Skeletal muscle tissue (tissue), 4 donors: Measurements from ENCODE around the gene WARS2. TPM values are rescaled to one million over a fixed set of nuclear protein-coding genes. Genes with fewer than 3 reads are reported as not detected.
A peak's percentile ranks its signal among the peaks of the same experiment; 100 is the strongest.
"Not testable (repeated sequence)": the region's sequence is repeated elsewhere in the genome, so short reads cannot be mapped to it uniquely, and the experiment has no call there.

ENCODE experiments used
- H3K27ac ChIP-seq: one replicate; pipeline ENCODE4 v1.7.0; 2013; ENCODE audit warnings: mild to moderate bottlenecking, low read depth, low read length, inconsistent platforms
- H3K27me3 ChIP-seq, 3 donors: one replicate each; pipeline ENCODE4 v1.7.0; 2013; ENCODE audit warnings: low read length in 3 of 3; ENCODE audit not compliant: control insufficient read depth in 3 of 3, insufficient read depth in 3 of 3
- H3K36me3 ChIP-seq, 3 donors: one replicate each; pipeline ENCODE4 v1.7.0; 2013; ENCODE audit warnings: low read length in 3 of 3; ENCODE audit not compliant: control insufficient read depth in 3 of 3, insufficient read depth in 3 of 3
- H3K4me1 ChIP-seq, 3 donors: one replicate each; pipeline ENCODE4 v1.7.0; 2013; ENCODE audit warnings: low read length in 3 of 3, mild to moderate bottlenecking in 3 of 3; ENCODE audit not compliant: control insufficient read depth in 3 of 3, insufficient read depth in 3 of 3
- H3K4me3 ChIP-seq, 3 donors: one replicate each; pipeline ENCODE4 v1.7.0; 2013; ENCODE audit warnings: low read length in 3 of 3
- H3K9ac ChIP-seq, 3 donors: one replicate each; pipeline ENCODE4 v1.7.0; 2013; ENCODE audit warnings: low read length in 3 of 3, mild to moderate bottlenecking in 3 of 3, moderate library complexity in 2 of 3, low read depth in 1 of 3
- H3K9me3 ChIP-seq, 3 donors: one replicate each; pipeline ENCODE4 v1.7.0; 2013; ENCODE audit warnings: low read length in 3 of 3; ENCODE audit not compliant: control insufficient read depth in 3 of 3
- total RNA-seq: library from RNA; depleted of rRNA; stranded (reverse); fragments of >200 nt; gene quantifications from one replicate; pipeline ENCODE4 v1.2.3, GENCODE V29; 2014
- donor health status: Osteomylitis.

Gene WARS2
- total RNA-seq, 1 donor from 2014 or later, result 25.6 TPM

- Histone ChIP-seq H3K9me3 (no peaks in the 10 kb centered on the region), H3K36me3 (peaks cover 16 to 36% (median 22%) of the 10 kb centered on the region in 3 donors), H3K4me1 (peaks cover 0 to 4% (median 0%) of the 10 kb centered on the region in 3 donors), H3K9ac (no peak overlapping the region), H3K4me3 (peak overlapping the region in 1 of 3 donors; percentile 27), H3K27me3 (no peaks in the 10 kb centered on the region), H3K27ac (no peak overlapping the region)
Observed at GRCh38 chr1:119160866-119161265, 20.4 kb upstream of the WARS2 start.

GRCh38 chr1:119160409-119160808 lies 20.0 kb upstream of the WARS2 start:
- Histone ChIP-seq H3K9me3 (no peaks in the 10 kb centered on the region), H3K27me3 (no peaks in the 10 kb centered on the region), H3K4me3 (no peak overlapping the region), H3K36me3 (peaks cover 16 to 36% (median 22%) of the 10 kb centered on the region in 3 donors), H3K4me1 (peaks cover 0 to 4% (median 0%) of the 10 kb centered on the region in 3 donors), H3K27ac (no peak overlapping the region), H3K9ac (no peak overlapping the region)

- no peaks in the 10 kb centered on the region for H3K27me3 ChIP-seq
- H3K4me3 ChIP-seq, result no peak overlapping the region
- H3K27ac ChIP-seq, result no peak overlapping the region
- no peak overlapping the region for H3K9ac ChIP-seq
- H3K36me3 ChIP-seq, result peaks cover 16 to 36% (median 22%) of the 10 kb centered on the region in 3 donors
- peaks cover 0 to 4% (median 0%) of the 10 kb centered on the region in 3 donors for H3K4me1 ChIP-seq
- no peaks in the 10 kb centered on the region for H3K9me3 ChIP-seq
Observed at GRCh38 chr1:119159966-119160365, 19.5 kb upstream of the WARS2 start.

GRCh38 chr1:119159111-119159510 lies 18.7 kb upstream of the WARS2 start:
- H3K36me3 ChIP-seq, result peaks cover 16 to 36% (median 22%) of the 10 kb centered on the region in 3 donors
- H3K4me1 ChIP-seq, result peaks cover 0 to 4% (median 0%) of the 10 kb centered on the region in 3 donors
- no peaks in the 10 kb centered on the region for H3K9me3 ChIP-seq
- no peaks in the 10 kb centered on the region for H3K27me3 ChIP-seq
- no peak overlapping the region for H3K27ac ChIP-seq
- H3K9ac ChIP-seq, result no peak overlapping the region
- no peak overlapping the region for H3K4me3 ChIP-seq

GRCh38 chr1:119156761-119157160 lies 16.3 kb upstream of the WARS2 start:
- H3K4me3 ChIP-seq, H3K4me1 ChIP-seq, H3K9ac ChIP-seq, H3K27me3 ChIP-seq, H3K9me3 ChIP-seq, H3K27ac ChIP-seq: not testable (repeated sequence)
- H3K36me3 ChIP-seq, result peaks cover 13 to 22% (median 19%) of the 10 kb centered on the region in 3 donors

- not testable (repeated sequence) for H3K4me3 ChIP-seq, H3K9me3 ChIP-seq, H3K9ac ChIP-seq, H3K4me1 ChIP-seq, H3K27me3 ChIP-seq, H3K27ac ChIP-seq
- peaks cover 13 to 22% (median 19%) of the 10 kb centered on the region in 3 donors for H3K36me3 ChIP-seq
Observed at GRCh38 chr1:119155069-119155468, 14.6 kb upstream of the WARS2 start.

GRCh38 chr1:119150150-119150549 lies 9.7 kb upstream of the WARS2 start:
- no peak overlapping the region for H3K4me3 ChIP-seq
- H3K9ac ChIP-seq, result no peak overlapping the region
- H3K27ac ChIP-seq, result no peak overlapping the region
- peaks cover 0 to 5% (median 3%) of the 10 kb centered on the region in 3 donors for H3K4me1 ChIP-seq
- H3K9me3 ChIP-seq, result no peaks in the 10 kb centered on the region
- H3K27me3 ChIP-seq, result no peaks in the 10 kb centered on the region
- peaks cover 0 to 4% (median 0%) of the 10 kb centered on the region in 3 donors for H3K36me3 ChIP-seq

- Histone ChIP-seq H3K9ac (no peak overlapping the region), H3K36me3 (peaks cover 0 to 4% (median 0%) of the 10 kb centered on the region in 3 donors), H3K9me3 (no peaks in the 10 kb centered on the region), H3K27me3 (no peaks in the 10 kb centered on the region), H3K4me3 (no peak overlapping the region), H3K27ac (no peak overlapping the region), H3K4me1 (peaks cover 0 to 5% (median 3%) of the 10 kb centered on the region in 3 donors)
Observed at GRCh38 chr1:119147661-119148090, 7.2 kb upstream of the WARS2 start.

- no peak overlapping the region for H3K4me3 ChIP-seq
- no peak overlapping the region for H3K27ac ChIP-seq
- H3K36me3 ChIP-seq, result peaks cover 0 to 4% (median 0%) of the 10 kb centered on the region in 3 donors
- H3K9me3 ChIP-seq, result no peaks in the 10 kb centered on the region
- no peak overlapping the region for H3K9ac ChIP-seq
- peaks cover 0 to 11% (median 5%) of the 10 kb centered on the region in 3 donors for H3K4me1 ChIP-seq
- H3K27me3 ChIP-seq, result no peaks in the 10 kb centered on the region
Observed at GRCh38 chr1:119146466-119146865, 6.0 kb upstream of the WARS2 start.

GRCh38 chr1:119144813-119145212 lies 4.4 kb upstream of the WARS2 start:
- Histone ChIP-seq H3K27me3 (no peaks in the 10 kb centered on the region), H3K4me1 (peaks cover 7 to 21% (median 8%) of the 10 kb centered on the region in 3 donors), H3K4me3 (no peak overlapping the region), H3K36me3 (peaks cover 0 to 4% (median 0%) of the 10 kb centered on the region in 3 donors), H3K9ac (no peak overlapping the region), H3K27ac (no peak overlapping the region), H3K9me3 (no peaks in the 10 kb centered on the region)
